ENCODE results near the gene CREB1.

CREB1 gene

GRCh38 chr2:207540431-207540830 is 10.7 kb downstream of the CREB1 start:
- no peak for DNase-seq

DNA sequence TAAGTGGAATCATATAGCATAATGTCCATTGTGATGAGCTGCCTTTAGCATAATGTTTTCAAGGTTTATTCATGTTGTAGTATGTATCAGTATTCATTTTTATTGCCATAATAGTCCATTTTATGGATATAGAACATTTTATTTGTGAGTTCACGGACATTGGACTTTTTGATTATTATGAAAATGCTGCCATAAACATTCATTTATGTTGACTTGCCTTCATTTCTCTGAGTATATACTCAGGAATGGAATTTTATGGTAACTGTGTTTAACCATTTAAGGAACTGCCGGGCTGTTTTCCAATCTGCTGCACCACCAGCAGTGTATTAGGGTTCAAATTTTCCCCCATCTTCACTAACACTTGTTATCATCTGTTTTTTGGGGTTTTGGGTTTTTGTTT is 12.2 kb downstream of the CREB1 start:
- DNase-seq = no peak

DNA sequence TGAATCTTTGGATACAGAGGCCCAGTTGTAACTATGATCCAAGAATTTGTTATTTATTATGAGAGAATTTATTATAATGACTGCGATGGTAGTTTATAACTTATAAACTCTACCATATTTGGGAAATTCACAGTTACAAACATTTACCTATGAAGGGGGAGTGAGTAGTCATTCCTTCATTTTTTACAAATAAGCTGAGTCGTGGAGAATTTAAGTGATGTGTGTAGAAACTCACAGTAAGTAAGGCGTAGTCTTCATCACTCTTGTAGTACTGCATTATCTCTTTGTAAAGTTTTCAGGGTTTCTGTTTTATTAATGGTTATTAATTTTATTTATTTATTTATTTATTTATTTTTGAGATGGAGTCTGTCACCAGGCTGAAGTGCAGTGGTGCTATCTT is 13.5 kb downstream of the CREB1 start:
- no peak for DNase-seq

DNA sequence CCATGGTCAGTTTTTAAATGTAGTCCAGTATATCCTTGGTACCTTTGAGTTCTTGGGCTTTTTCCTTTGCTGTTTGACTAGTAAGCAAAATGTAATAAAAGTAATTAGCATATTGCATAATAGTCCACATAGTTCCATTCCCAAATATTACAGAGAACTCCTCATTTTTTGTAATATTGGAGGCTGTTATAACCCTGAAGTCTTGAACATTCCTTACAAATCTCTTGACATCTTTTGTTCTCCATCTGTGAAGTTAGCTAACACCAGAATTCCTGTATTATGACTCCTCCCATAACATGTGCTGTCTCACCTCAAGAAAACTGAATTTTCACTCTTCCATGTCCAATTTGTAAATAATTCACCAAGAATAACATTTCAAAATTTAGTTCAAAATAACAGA is 17.1 kb downstream of the CREB1 start:
- no peak for DNase-seq

GRCh38 chr2:207549145-207549544 is 19.4 kb downstream of the CREB1 start:
- no peak for DNase-seq

- DNase-seq = no peak
Measured at GRCh38 chr2:207558079-207558491, 28.3 kb downstream of the CREB1 start.

GRCh38 chr2:207561386-207562080 is 31.8 kb downstream of the CREB1 start:
- DNase-seq = peak in 5 of 56 donors; percentile 1 to 31 (median 10)

GRCh38 chr2:207565736-207566500 is 36.2 kb downstream of the CREB1 start:
- DNase-seq = peak in 5 of 56 donors; percentile 3 to 24 (median 16)

- DNase-seq = no peak
Measured at GRCh38 chr2:207567671-207568070, 37.9 kb downstream of the CREB1 start.

- no peak for DNase-seq
Measured at GRCh38 chr2:207571370-207571769, 41.6 kb downstream of the CREB1 start.

- no peak for DNase-seq
Measured at GRCh38 chr2:207584952-207585351, 55.2 kb downstream of the CREB1 start.

DNA sequence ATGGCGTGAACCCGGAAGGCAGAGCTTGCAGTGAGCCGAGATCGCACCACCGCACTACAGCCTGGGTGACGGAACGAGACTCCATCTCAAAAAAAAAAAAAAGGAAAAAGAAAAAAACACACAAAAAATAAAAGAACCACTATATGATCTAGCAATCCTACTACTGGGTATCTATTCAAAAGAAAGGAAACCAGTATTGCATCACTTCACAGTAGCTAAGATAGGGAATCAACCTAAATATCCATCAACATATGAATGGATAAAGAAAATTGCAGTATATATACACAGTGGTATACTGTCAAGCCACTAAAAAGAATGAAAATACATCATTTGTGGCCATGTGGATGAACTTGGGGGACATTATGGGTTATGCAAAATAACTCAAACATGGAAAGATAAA is 57.5 kb downstream of the CREB1 start:
- DNase-seq = no peak

DNA sequence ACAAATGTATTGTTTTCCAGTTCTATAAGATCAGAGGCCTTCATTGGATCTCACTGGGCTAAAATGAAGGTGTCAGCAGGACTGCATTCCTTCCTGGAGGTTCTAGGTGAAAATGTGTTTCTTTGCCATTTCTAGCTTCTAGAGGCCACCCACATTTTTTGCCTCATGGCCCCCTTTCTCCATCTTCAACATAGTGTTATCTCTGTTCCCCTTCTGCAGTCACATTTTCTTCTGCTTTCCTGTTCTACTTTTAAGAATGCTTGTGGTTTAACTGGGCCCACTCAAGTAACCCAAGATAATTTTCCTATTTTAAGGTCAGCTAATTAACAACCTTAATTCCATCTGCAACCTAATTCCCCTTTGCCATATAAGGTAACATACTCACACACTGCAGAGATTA is 59.4 kb downstream of the CREB1 start:
- no peak for DNase-seq

DNA sequence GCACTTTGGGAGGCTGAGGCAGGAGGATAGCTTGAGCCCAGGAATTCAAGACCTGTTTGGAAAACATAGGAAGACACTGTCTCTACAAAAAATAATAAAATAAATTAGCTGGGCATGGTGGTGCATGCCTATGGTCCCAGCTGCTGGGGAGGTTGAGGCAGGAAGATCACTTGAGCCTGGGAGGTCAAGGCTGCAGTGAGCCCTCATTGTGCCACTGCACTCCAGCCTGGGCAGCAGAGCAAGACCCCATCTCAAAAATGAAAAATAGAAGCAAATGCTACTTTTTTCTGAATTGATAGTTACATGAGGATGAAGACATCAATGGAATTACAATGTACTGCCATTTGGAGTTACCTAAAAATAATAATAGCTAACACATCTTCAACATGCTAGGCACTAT is 63.5 kb downstream of the CREB1 start:
- no peak for DNase-seq

- DNase-seq = no peak
Measured at GRCh38 chr2:207594264-207594663, 64.5 kb downstream of the CREB1 start.

DNA sequence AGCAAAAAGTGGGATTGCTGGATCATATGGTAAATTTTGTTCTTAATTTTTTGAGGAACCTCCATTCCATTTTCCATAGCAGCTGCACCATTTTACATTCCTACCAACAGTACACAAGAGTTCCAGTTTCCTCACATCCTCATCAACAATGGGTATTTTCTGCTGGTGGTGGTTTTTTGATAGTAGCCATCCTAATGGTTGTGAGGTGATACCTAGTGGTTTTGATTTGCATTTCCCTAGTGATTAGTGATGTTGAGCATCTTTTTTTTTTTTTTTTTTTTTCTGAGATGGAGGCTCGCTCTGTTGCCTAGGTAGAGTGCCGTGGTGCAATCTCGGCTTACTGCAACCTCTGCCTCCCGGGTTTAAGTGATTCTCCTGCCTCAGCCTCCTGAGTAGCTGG is 65.0 kb downstream of the CREB1 start:
- no peak for DNase-seq

DNA sequence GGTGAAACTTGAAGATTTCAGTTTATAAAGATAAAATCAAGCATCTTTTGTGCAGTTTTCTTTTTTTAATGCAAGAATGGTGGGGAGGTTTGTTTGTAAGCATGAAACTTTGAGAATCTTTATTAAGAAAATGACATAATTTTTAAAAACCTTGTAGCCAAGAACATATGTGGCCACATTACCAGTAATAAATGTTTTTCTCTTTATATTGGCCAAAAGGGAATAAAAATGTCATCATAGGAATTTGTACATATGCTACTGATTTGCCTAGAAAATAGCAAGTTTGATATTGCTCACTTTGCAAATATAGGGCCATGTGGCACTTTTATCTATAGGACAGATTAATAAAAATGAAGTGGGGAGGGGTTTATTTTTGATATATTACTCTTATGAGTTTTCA is 69.9 kb downstream of the CREB1 start:
- no peak for DNase-seq

DNA sequence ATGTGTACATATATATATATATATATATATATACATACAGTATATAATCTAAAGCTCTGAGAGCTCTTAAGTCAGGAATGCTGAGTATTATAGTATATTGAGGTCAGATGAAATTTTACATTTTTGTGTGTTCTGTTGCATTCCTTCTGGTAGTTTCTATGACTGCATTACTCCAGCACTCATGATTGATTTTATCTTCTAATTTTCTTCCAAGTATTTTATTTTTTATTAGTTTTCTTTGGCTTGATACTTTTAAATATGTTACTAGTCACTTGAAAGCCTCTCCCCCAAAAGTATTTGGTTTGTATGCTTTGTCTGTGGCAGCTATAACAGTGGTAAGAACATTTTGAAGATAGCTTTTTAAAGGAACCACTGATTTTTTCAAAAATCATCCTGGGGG is 70.5 kb downstream of the CREB1 start:
- no peak for DNase-seq

DNA sequence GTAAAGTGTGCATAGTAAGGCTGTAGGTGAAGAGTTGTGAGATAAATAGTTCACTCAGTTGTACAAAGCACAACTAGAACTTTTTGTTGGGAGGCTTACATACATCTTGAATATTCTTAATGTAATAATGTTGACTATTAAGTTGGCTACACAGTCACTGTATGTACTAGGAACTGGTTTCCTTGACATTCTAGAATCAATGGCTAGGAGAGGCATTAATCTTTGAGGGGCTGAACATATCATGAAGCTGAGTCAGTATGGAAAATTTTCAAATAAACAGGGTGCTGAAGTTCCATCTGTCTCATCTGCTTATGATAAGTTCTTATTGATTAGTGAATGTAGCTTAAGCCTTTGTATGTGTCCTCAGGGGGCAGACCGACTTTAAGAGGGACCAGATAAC is 72.0 kb downstream of the CREB1 start:
- DNase-seq = no peak

GRCh38 chr2:207603486-207603885 is 73.7 kb downstream of the CREB1 start:
- DNase-seq = no peak

- no peak for DNase-seq
Measured at GRCh38 chr2:207606399-207606798, 76.6 kb downstream of the CREB1 start.

DNA sequence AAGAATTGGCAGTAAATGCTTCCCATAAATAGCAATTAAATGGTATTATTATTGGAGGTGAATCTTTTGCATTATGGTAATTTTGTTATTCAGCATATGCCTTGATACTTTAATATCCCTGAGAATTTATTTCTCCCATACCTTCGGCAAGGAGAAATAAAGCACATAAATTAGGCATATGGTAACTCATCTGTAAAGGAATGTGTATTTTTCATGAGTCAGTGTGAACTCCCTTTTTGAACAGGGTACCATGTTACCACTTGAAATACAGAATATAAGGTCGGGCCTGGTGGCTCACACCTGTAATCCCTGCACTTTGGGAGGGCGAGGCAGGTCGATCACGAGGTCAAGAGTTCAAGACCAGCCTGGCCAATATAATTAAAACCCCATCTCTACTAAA is 77.1 kb downstream of the CREB1 start:
- no peak for DNase-seq

DNA sequence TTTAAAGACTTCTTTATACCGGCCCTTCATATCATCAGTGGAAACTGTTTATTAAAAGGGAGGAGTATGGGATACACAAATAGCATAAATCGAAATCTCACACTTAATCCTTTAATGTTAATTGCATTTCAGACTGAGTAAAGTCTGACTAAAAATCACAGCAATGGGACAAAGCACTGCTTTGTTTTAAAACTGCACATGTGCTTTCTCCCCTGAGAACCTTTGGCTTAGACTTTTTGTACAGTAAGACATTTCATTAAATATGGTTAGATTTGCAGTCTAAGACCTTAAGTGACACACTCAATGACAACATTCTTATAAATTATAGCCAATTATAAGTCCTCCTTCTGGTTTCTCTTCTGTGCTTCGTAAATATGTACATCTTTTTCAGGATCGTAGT is 83.0 kb downstream of the CREB1 start:
- no peak for DNase-seq
